HTR-8/SVneo (cell line): ENCODE measurements around the gene HTR7.

Experiments
- DNase-seq: peaks from one replicate; pipeline ENCODE4 v3.0.0; 2011; ENCODE audit warnings: low spot score, mixed read lengths; ENCODE audit not compliant: insufficient read length
- FAIRE-seq: peaks from 2 replicates; lab custom pipeline; 2011; peaks lifted over from hg19 to GRCh38; lab: Jason Lieb, UNC

Gene HTR7

GRCh38 chr10:90751107-90751997 is 106.5 kb downstream of the HTR7 start:
- FAIRE-seq (no peak), DNase-seq (peak; percentile 35)

DNA sequence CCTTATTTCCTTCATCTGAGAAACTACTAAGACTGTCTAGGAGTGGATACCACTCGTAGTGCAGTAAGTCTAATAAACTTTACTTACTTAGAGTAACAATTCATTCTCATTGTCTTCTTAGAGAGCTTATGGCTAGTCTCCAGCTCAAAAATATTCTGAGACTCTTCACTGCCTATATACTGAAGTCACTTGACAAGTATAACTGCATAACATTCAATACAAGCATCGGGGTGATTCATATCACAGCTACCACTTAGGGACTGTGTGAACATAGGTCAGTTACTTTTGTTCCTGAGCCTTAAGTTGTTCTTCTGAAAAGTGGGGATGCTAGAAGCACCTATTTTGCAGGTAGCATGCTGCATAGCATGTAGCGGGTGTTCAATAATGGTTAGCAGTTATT is 111.0 kb downstream of the HTR7 start:
- FAIRE-seq (no peak), DNase-seq (no peak)

DNA sequence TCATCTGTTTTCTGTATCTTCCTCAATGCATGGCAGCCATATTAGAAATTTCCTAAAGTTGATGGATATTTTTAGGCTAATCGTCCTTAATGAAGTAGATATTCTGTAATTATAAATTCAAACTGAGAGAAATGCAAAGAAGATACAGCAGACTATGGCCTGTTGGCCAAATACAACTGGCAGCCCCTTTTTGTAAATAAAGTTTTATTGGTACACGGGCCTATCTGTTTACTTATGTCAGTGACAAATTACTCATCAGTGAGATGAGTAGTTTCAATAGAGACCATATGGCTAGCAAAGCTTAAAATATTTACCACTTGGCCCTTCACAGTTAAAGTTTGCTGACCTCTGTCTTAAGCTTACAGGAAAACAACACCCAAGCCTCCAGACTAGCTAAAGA is 112.3 kb downstream of the HTR7 start:
- DNase-seq (no peak), FAIRE-seq (no peak)

DNA sequence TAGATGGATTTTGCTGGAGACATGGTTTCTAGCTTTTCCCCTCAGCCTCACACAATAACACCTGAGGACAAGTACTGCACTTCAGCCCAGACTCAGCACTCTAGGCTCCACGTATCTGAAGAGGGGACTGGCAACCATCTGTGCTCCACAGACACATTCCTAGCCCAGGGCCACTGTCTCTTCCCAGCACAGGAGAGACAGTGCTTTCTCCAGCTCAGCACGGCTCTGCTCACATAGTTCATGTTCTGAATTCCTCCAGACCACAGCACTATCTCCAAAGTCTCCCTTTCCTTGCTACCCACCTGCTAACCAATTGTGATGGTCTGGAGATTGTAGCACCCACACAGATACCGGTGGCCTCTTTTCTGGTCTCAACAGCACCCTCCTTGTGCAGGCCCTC is 114.5 kb downstream of the HTR7 start:
- FAIRE-seq = no peak
- DNase-seq = no peak

DNA sequence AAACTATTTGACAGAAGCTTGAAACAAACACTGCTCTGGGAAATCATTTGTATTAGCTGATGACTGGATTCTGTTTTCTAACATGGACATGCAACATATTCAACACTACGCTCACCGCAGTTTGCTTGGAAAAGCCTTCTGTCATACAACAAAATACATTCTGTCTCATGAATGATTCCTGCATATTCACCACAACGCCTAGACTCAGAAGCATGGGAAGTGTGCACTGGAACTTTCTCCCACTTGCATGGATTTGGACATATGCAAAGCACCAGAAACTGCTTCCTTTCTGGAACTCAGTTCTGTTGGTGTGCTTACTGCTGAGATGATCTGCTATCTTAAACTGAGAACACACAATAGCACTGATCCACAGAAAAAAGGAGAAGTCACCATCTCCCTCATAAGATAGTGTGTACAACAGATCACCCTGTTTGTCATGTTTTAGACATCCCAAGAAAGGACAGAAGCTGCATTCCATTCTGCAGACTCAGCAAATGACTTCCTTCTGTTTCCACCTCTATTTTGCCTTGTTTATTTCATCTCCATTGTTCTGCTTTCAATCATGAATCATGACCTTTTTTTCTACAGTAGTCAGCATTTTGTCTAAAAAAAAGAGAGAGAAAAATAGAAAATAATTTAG is 115.8 kb downstream of the HTR7 start:
- FAIRE-seq (peak; percentile 51), DNase-seq (peak; percentile 8)

- no peak for FAIRE-seq
- DNase-seq = no peak
Measured at GRCh38 chr10:90740265-90740664, 117.6 kb downstream of the HTR7 start.

DNA sequence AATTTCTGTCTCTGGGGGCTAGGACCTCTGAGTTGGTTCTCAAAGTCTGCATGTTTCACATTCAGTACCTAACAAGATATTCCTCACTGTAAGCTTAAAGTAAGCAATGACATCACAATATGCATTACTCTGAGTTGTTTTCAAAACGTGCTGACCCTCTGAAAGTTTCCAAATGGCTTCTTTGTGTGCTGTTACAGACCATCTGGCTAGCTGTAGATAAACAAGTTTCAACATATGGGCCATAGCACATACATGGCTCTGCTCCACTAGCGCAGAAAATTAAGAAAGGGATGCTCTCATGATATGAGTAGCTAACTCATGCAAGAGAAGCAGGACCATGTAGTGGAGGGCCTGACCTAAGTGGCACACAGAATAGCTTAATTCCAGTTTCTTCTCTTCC is 119.0 kb downstream of the HTR7 start:
- DNase-seq (no peak), FAIRE-seq (no peak)

DNA sequence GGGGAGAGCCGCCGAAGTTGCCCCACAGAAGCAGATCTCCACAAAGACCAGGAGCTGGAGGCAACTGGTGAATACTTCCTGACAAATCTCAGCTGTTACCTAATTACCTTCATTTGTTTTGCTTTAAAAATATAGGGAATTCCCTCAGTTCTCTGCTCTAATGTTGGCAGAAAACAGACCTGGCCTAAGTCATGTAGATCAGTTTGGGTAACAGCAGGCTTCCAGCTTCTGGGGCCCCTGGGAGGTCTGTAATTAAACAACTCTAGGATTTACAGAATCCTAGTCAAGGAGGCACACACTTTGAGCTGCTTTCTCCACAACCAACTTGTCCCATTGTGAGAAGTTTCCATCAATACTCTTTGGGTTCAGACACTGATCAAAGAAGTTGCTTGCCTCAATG is 123.4 kb downstream of the HTR7 start:
- DNase-seq (no peak), FAIRE-seq (no peak)

GRCh38 chr10:90732581-90732980 is 125.3 kb downstream of the HTR7 start:
- FAIRE-seq = no peak

DNA sequence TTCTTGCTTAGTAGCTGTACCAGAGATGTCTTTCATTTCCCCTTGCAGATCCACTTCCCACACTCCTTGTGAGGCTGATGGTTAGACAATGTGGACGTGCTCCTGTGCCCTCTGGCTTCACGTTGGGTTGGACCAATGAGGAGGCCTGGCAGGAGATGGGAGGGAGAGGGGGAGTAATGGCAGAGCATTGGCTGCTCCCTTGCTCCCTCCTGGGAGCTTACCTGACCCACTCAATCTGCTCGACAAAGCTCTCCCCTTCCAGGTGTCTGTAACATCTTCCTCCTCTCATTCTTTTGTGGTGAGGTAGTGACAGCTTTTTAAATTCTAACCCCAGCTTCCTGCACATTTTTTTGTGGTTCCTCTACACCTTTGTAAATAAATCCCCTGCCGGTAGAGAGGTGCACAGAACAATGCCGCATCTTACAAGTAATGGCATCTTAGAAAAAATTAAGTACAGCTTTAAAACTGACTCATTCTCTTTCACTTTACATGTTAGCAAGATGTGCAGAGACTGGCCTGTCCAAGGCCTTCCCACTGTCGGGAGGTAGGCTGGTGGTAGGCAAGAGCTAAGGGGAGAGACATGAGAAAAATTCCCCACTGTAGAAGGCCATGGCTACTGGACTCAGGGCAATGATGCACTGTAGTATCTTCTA is 134.3 kb downstream of the HTR7 start:
- no peak for FAIRE-seq
- no peak for DNase-seq

More at GRCh38 chr10:90732581-90732980, 125.3 kb downstream of the HTR7 start:
- no peak for DNase-seq

DNA sequence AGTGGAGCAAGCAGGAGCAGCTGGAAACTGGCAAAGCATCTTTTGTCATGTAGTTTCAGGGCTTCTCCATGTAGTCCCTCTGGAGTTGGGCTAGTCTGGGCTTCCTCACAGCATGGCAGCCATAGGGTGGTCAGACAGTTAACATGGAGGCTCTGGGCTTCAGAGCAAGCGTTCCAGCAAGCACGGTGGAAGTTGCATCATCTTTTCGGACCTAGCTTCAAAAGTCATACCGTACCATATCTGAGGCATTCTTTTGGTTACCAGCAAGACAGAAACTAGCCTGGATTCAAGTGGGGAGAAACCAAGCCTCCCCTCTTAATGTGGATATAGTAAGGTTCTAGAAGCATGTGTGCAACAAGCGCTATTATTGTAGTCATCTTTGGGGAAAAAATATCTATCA is 135.0 kb downstream of the HTR7 start:
- FAIRE-seq (no peak), DNase-seq (no peak)

DNA sequence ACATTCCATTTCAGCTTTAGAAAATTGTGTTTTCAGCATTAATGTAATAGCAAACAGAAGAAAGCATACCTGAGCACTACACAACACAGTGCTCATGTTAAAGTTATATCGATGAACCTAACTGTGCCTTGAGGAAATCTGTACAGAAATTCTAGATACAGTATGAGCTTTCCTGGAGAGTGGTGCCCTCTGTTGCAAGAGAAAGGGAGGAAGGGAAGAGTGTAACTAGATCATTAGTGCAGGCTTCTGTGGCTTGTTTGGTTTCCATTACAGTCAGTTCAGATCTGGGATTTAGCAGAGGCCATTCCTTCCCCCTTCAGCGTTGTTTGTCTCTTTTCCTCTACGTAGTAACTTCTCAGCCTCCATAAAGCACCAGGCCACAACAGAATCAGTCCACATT is 139.7 kb downstream of the HTR7 start:
- FAIRE-seq (no peak), DNase-seq (peak; percentile 1)

GRCh38 chr10:90712529-90712928 is 145.3 kb downstream of the HTR7 start:
- FAIRE-seq = no peak
- DNase-seq = no peak

DNA sequence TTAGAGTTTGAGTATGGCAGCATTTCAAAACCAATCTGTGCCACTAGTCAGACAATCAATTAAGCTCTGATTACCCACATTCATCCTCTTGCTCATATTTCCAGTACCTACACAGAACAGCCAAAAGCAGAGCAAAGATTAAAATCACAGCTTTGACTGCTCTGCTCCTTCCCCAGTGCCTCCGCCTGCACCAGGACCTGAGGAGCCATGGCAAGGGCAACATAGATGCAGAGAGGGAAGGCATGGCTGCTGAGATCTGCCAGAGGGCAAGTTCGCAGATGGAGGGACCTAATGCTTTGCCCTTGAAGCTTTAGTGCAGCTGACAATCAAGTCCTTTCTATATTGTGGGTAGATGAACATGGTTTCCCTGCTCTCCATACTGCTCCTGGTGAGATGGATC is 148.1 kb downstream of the HTR7 start:
- DNase-seq = no peak
- no peak for FAIRE-seq

GRCh38 chr10:90707657-90708056 is 150.2 kb downstream of the HTR7 start:
- FAIRE-seq (no peak), DNase-seq (no peak)

- DNase-seq (no peak), FAIRE-seq (no peak)
Measured at GRCh38 chr10:90701428-90701827, 156.4 kb downstream of the HTR7 start.

DNA sequence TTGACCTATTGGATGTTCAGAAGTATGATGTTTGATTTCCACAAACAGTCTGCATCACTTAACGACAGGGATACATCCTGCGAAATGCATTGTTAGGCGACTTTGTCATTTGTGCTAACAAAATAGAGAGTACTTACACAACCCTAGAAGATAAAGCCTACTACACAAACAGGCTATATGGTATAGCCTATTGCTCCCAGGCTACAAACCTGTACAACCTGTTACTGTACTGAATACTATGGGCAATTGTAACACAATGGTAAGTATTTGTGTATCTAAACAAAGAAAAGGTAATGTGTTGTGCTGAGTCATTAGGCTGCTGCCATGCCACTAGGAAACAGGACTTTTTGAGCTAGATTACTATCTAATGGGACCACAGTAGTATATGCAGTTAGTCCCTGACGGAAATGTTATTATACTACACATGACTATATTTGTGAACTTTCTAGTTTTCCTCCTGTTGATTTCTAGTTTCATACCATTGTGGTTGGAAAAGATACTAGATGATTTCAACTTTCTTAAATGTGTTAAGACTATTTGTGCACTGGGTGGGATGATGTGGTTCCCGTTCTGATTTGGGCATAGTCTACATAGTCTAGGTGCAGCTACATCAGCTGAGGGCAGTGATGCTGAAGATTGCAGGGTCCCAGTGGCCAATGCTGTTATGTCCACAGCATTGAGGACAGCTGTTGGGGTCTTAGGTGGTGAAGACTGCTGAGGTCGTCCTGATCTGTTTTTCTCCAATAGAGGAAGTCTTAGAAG is 161.7 kb downstream of the HTR7 start:
- FAIRE-seq = no peak
- DNase-seq = no peak
